ENCODE results near the gene MAOB. TPM values are rescaled to one million over a fixed set of nuclear protein-coding genes. Genes with fewer than 3 reads are reported as not detected.

MAOB gene
- total and polyA plus RNA-seq, 2 donors (not counting 1 experiment from before 2014, with no cell fraction given), result not detected

- DNase-seq, result no peak
- Mint-ChIP-seq H3K27ac (no peak overlapping the region), H3K27me3 (no peaks in the 10 kb centered on the region), H3K9me3 (ENCODE audit: insufficient read depth) (peaks cover 3% of the 10 kb centered on the region), H3K4me3 (no peak overlapping the region), H3K4me1 (no peaks in the 10 kb centered on the region)
- Histone ChIP-seq H2AFZ (ENCODE audit: insufficient read depth, low read depth, low read length, poor library complexity, severe bottlenecking) (no peak overlapping the region), H4K20me1 (ENCODE audit: control insufficient read depth, insufficient read depth, low read length, poor library complexity, severe bottlenecking) (no peaks in the 10 kb centered on the region), H3K79me2 (ENCODE audit: control insufficient read depth, insufficient read depth, low read length) (no peaks in the 10 kb centered on the region), H3K4me1 (ENCODE audit: control insufficient read depth in 2 of 2, insufficient read depth in 2 of 2, low read length in 2 of 2) (no peaks in the 10 kb centered on the region), H3K36me3 (replicated peaks in 1 of 2; ENCODE audit: control extremely low read depth in 1 of 2, control insufficient read depth in 1 of 2, extremely low read depth in 1 of 2, insufficient read depth in 2 of 2, low read length in 1 of 2) (no peaks in the 10 kb centered on the region), H3K27me3 (replicated peaks in 1 of 4; ENCODE audit: control extremely low read depth in 1 of 4, control insufficient read depth in 3 of 4, insufficient read depth in 4 of 4, low read length in 3 of 4) (no peaks in the 10 kb centered on the region), H3K9ac (ENCODE audit: low read length) (no peak overlapping the region), H3K4me2 (replicated peaks; ENCODE audit: low read depth, low read length, poor library complexity, severe bottlenecking) (no peak overlapping the region), H3K27ac (ENCODE audit: low read length in 2 of 2) (no peak overlapping the region), H3K9me3 (ENCODE audit: control extremely low read depth in 1 of 3, control insufficient read depth in 2 of 3, insufficient read depth in 1 of 3, low read length in 2 of 3) (no peaks in the 10 kb centered on the region), H3K4me3 (ENCODE audit: control extremely low read depth in 1 of 5, extremely low read depth in 1 of 5, insufficient read depth in 1 of 5, low read depth in 2 of 5, low read length in 4 of 5) (no peak overlapping the region)
- 100% methylated on average over 1 of the region's 3 CpGs for WGBS (ENCODE audit: insufficient coverage)
- ChIA-PET POLR2A (no interaction called here), CTCF (no interaction called here)
- intact Hi-C loops (cut with micrococcal nuclease), result no loop called here
- TF ChIP-seq CTCF (IDR thresholded peaks at IDR 0.05) (no peak), EZH2 (IDR thresholded peaks at IDR 0.05; ENCODE audit: borderline replicate concordance, insufficient read depth, low read depth, low read length, poor library complexity, severe bottlenecking) (no peak)
- no peak for ATAC-seq (ENCODE audit: low read depth)
These were observed 12.2 kb downstream of the MAOB start for GRCh38 chrX:43870011-43870410.

GRCh38 chrX:43868791-43869190 is 13.5 kb downstream of the MAOB start:
- no peak for TF ChIP-seq EZH2 (IDR thresholded peaks at IDR 0.05; ENCODE audit: borderline replicate concordance, insufficient read depth, low read depth, low read length, poor library complexity, severe bottlenecking)
- TF ChIP-seq CTCF (IDR thresholded peaks at IDR 0.05), result no peak
- Histone ChIP-seq H3K4me3 (ENCODE audit: control extremely low read depth in 1 of 5, extremely low read depth in 1 of 5, insufficient read depth in 1 of 5, low read depth in 2 of 5, low read length in 4 of 5) (no peak overlapping the region), H3K79me2 (ENCODE audit: control insufficient read depth, insufficient read depth, low read length) (no peaks in the 10 kb centered on the region), H3K4me2 (replicated peaks; ENCODE audit: low read depth, low read length, poor library complexity, severe bottlenecking) (no peak overlapping the region), H3K27me3 (replicated peaks in 1 of 4; ENCODE audit: control extremely low read depth in 1 of 4, control insufficient read depth in 3 of 4, insufficient read depth in 4 of 4, low read length in 3 of 4) (no peaks in the 10 kb centered on the region), H3K36me3 (replicated peaks in 1 of 2; ENCODE audit: control extremely low read depth in 1 of 2, control insufficient read depth in 1 of 2, extremely low read depth in 1 of 2, insufficient read depth in 2 of 2, low read length in 1 of 2) (no peaks in the 10 kb centered on the region), H3K9me3 (ENCODE audit: control extremely low read depth in 1 of 3, control insufficient read depth in 2 of 3, insufficient read depth in 1 of 3, low read length in 2 of 3) (no peaks in the 10 kb centered on the region), H3K9ac (ENCODE audit: low read length) (no peak overlapping the region), H4K20me1 (ENCODE audit: control insufficient read depth, insufficient read depth, low read length, poor library complexity, severe bottlenecking) (no peaks in the 10 kb centered on the region), H3K4me1 (ENCODE audit: control insufficient read depth in 2 of 2, insufficient read depth in 2 of 2, low read length in 2 of 2) (no peaks in the 10 kb centered on the region), H3K27ac (ENCODE audit: low read length in 2 of 2) (no peak overlapping the region), H2AFZ (ENCODE audit: insufficient read depth, low read depth, low read length, poor library complexity, severe bottlenecking) (no peak overlapping the region)
- Mint-ChIP-seq H3K9me3 (ENCODE audit: insufficient read depth) (peaks cover 3% of the 10 kb centered on the region), H3K27me3 (no peaks in the 10 kb centered on the region), H3K4me1 (no peaks in the 10 kb centered on the region), H3K27ac (no peak overlapping the region), H3K4me3 (no peak overlapping the region)
- ChIA-PET CTCF (no interaction called here), POLR2A (no interaction called here)
- no CpG with 5 or more reads among the region's 6 CpGs for WGBS (ENCODE audit: insufficient coverage)
- intact Hi-C loops (cut with micrococcal nuclease), result no loop called here
- DNase-seq (no peak), ATAC-seq (ENCODE audit: low read depth) (no peak)

Data from B cell (primary cell).